ENCODE results near the gene PDGFC.

PDGFC gene

DNA sequence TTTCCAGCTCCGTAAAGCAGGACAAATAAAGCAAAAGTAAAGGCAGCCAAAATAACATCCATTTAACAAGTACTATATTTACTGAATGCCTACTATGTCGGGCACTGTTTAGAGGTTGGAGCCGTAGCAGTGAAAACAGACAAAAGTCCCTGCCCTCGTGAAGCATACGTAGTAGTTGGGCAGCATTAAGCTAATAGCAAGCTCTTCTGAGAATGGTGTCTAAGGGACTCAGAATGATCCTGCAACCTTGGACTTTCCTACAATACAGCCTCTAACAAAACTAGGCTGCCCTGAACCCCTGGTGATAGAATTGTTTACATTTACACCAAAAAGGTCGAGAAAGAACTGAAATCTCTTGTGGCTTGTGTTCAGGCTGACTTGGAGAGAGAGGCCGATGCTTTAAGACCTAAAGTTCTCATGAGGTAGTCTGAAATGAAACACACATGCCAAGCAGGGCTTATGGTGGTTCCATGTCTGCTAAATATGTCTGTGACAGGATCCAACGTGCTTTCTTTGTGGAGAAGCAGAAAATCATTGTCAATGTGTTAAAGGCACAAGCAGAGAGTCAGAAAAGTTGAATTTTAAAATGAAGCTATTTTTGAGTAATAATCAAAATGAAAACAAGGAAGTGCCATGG is 898 bp upstream of the PDGFC start:
- no peak for DNase-seq

DNA sequence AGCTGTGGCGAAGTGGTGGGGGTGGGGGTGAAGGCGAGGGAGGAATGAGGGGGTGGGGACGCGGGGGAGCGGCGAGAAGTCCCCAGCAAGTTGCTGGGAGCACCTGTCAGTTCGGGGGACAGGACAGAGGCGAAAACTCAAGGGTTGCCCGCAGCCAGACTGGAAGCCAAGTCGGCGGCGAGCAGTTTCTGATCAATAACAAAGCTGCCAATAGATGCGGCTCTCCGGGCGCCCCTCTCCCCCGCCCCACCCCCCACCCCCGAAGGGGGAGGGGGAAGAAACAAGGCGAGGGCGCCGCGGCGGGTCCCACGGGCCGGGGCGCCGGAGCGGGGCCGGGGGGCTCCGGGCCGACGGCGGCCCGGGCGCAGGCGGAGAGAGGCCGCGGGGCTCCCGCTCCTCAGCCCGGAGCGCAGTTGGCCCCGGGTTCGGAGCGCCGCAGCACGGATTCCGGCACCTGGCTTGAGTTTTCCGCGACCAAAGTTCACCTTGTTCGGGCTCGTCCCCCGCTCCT is 379 bp downstream of the PDGFC start:
- DNase-seq: no peak

DNA sequence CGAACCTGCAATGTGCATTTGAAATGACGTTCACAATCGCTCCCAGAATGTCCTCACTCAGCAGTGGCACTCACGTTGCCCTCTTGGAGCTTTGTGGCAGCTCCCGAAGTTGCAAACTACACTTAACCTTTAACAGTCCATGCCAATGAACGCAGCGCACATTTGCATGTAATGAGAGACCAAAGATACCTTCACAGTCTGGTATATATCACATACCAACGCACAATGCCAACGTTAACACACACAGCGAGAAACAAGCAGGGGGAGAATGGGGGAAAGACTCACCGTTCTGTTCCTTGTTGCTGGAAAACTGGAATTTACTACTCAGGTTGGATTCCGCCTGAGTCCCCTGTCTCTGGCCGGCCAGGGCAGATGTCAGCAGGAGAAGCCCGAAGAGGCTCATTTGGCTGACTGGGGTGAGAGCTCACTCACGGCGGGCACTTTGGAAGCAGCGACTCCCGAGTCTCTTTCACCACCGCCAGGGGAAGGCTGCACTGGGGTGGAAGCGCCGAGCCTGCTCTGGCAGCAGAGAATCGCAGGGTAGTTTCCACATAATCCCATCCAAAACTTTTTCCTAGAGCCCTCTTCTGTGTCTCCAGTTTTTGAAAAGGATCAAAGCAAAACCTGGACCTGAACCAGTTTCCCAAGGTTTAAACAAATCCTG is 966 bp downstream of the PDGFC start:
- peak; percentile 6 for DNase-seq

DNA sequence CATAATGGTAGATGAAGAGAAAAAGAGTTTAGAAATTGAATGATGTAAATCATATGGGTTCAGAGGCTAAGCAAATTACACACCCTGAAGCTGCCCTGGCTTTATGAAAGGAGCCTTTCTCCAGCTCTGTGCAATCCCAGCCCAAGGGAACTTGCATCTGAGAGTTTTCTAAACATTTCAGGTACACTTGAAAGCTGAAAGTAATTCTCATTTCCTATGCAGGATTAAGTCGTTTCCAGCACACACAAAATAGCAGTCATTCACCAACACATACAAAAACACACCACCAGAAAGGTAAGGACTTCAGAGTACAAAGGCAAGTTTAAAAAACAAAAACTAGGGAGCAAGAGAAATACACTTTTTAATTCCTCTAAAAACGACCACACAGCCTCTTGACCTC is 1.7 kb downstream of the PDGFC start:
- no peak for DNase-seq

DNA sequence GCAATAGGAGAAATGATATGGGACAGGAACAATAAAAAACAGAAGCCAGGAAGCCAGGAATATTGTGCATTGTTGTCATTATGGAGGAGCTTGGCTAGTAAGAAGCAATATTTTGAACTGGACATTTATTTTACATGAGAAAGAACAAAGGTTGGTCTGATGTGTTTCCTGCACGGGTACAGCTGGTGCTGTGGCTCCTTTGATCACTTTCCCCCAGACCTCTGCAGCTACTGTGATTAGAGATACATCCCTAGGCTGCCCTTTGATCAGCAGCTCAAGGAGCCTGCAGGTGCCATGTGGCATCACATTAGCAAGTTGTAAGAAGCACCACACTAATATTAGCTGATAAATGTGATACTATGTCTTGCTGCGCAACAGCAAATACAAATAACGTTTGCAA is 2.5 kb downstream of the PDGFC start:
- DNase-seq: no peak

DNA sequence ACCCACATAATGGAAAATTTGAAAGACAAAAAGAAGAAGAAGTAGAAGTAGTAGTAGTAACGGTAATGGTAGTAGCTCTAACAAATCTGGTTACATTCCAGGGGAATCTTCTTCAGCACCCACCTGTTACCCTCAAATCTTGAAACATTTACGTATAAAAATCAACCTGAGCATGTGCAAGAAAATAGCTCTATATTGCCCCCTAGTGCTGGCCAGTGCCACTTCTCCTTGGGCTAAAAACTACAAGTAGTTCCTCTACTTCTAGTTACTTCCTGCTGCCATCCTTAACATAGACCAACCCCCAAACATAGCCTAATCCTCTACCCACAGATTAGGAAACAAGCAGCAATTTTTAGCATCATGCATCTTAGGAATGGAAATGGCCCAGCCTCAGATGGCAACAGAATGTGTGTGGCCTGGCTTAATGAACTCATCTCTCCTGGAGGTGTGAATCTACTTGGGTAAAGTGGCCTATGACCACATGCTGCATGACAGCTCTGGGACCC is 3.1 kb downstream of the PDGFC start:
- DNase-seq: no peak

DNA sequence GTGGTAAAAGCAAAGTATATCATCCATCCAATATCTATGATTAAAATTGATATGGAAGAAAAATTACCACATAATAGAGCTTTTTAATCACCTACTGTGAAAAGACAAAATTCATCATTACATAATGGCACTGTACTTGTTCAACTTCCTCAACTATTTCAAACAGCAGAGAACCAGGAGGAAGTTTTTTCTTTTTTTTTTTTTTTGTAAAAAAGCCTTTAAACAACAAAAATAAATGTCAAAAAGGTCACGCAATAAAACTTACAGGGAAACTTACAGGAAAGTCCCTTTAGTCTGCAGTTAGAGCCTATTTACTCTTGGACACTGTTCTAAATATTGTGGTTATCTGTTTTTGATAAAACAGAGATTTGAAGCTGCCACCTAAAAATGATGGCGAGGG is 4.8 kb downstream of the PDGFC start:
- DNase-seq: no peak

DNA sequence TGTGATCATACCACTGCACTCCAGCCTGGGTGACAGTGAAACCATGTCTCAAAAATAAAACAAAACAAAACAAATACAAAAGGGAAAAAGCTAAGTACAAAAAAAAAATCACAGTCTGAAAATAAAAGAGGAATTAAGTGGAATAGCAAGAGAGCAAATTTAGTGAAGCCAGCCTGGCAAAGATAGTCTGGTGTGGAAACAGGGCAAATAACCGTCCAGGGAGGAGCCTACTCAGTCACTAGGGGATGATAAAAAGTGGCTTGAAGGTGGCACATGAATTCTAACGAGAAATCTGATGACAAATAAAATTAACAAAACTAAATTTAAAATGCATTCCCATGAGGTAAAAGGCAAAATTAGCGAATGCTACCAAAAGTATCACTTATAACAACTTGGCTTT is 8.2 kb downstream of the PDGFC start:
- no peak for DNase-seq

DNA sequence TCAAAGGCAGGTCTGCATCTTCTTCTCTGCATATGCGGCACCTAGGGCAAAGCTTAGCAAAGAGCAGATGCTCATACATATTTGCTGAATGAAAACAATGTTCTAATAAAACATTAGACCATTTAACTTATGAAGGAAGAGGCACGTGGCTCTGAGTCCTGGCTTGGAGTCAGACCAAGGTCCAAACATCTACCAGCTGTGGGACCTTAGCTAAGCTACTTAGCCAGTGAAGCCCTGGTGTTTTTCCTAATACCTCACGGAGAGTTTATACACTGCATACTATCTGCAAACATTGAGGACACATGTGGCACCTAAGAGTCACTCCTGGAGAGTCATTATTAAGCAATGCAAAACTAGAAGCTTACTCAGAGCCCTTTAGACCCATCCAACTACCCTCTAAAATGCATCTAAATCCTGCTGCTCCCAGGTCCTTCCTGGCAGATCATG is 9.0 kb downstream of the PDGFC start:
- no peak for DNase-seq

DNA sequence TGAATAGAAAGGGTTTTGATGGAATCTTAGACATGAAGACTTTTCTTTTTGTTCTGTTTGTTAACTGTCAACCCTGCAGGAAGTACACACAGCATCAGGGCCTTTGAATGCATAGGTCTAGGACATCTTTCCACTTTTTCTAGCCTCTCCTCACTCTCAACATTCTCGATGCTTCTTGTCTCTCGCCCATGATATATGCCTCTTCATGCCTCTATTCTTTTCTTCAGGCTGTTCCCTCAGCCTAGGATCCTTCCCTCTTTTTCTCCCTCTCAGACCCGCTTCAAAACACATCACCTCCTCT is 9.6 kb downstream of the PDGFC start:
- no peak for DNase-seq

DNA sequence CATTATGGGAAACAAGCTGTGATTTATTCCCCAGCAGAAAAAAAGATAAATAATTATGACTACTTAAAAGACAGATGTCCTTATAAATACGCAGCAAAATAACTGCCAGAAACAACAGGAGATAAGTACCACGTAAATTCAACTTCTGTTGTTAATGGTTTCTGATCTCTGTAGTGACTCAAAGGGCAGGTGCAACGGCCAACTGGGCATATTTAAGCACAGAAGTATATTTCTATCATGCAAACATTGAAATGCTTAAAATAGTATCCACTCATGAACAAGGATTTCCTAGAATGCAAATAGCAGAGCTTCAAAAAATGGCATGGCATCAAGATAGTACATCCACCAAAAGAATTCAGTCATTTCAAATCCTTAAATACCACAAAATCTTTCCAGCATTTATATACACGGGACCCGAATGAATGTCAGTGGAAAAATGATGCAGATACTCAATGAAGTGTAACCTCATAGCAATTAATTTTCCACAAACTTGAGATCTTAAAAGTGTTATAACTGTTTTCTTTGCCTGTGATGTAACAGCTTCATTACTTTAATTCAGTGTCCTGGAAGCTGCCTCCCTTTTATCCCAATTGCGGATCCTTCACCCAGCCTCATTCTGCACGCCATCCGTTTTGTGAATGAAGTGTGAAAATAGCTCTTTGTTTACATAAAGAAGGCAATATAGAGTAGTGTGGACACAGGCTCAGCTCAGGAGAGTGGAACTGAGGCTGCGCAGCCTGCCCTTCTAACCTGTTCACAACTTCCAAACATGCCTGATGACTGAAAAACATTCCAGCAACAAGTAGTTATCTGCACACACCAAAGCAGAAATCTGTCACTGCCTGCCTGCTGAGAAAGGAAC is 10.2 kb downstream of the PDGFC start:
- no peak for DNase-seq

DNA sequence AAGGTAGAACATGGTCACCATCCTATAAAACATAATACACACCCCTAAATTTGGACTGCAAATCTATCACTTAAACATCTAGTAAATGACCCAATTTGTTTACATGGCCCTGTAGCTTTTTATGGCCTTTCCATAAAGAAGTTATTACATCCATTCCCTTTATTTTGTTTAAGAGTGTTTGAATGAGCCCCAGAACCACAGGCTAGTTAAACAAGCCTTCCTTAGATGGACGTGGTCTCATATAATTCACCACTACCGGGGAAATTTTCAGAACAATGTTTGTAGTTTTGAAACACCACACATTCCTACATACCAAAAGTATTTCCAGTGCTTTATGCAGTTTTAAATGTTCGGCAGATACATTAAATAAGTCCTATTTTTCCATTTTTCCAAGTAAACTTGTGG is 12.3 kb downstream of the PDGFC start:
- no peak for DNase-seq

DNA sequence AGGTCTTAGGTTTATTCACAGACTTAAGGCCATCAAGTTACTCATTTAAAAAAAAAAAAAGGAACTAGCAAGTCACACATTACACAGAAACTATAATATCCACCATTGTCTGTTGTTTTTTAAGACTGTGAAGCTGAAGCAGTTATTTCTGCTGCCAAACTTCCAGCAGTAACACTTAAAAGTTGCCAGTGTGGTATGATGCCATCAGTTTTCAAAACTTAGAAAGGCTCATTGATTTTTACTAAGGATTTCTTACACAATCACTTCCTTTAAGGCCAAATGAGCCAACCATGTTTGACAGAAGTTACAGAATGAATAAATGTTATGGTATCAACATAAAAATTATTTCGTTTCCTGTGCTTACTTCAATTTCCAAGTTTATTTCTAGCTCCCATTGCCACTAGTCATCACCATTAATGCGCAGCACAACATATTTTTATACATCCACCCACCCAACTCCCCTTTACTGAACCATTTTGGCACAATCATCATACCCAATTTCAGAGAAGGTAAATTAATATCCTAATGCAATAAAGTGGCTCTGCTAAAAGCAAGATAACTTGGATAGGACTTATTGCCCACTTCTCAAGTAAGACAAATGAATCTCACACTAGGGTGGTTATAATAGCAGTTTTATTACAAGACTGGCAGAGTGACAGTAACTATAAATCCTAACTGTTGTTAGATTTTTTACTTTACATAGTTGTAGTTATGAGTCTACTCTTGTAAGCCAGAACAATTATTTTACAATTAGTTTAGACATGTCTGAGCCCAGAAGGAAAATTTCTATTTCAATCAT is 13.1 kb downstream of the PDGFC start:
- DNase-seq: no peak

DNA sequence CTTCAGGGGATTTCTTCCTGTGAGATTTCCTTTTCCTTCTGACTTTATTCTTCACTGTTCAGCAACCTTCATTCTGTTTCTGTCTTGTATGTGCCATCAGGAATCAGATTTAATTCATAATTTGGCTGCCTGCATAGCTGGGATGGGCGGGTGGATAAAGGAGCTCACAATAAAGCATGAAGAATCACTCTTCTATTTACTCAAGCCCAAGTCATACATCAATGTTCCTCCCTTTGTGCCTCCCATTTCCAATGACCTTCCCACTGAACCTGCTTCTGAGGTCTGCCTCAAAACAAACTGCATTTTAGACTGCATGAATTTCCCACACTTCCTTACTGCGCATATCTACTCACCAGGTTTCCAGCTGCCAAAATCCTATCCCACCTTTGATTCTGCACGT is 14.0 kb downstream of the PDGFC start:
- no peak for DNase-seq

DNA sequence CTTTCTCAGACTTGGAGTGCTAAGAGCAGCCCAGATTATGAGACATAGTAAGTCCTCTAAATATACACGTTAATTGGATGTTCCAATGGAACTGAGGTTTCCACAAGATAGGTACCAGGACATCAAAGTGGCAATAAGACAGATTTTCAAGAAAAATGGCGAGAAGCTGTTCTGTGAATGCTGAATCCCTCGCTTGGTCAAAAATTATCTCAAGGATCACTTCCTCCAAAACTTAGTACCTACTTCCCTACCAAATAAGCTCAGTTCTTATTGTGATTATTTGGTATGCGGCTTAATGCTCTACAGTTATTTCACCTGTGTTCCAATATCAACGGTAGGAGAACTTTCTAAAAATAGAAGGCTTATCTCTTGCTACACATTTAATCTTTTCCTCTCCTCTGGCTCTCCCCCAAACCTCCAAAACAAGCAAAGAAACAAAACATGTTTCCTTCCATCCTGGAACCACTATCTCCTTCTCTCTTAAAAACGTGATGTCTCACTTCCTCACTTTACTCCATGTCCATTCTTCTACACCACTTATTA is 14.7 kb downstream of the PDGFC start:
- no peak for DNase-seq

DNA sequence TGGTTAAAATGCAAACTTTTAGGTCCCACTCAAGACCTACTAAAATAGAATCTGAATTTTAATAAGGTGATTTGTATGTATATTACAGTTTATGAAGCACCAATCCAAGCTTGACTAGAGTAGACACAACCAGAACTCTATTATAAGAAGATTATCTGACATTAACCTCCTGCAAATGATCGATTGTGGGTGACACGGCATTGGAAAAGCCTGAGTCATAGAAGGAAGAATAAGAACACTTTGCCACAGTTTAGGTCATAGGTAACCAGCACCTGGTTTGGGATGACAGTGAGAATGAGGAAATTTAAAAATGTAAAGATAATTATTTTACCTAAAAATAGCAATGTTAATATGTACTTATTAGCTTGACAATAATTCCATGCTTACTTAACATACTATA is 15.2 kb downstream of the PDGFC start:
- no peak for DNase-seq

DNA sequence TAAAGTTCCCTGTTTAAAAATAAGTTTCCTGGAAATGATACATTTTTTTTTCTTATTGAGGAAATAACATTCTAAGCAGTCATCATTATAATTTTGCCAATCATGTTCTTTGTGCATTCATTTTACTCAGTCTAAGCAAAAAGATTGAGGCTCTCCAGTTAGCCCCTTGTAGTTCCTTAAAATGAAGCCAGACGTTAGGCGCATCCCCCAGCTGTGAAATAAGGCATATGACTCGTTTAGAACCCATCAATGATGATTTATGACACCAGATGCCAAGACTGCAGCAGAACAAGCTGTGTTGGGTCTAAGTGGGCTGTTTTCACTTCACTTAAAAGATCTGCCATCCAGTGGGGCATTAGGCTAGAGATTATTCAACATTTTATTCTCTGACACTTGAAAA is 17.0 kb downstream of the PDGFC start:
- no peak for DNase-seq

DNA sequence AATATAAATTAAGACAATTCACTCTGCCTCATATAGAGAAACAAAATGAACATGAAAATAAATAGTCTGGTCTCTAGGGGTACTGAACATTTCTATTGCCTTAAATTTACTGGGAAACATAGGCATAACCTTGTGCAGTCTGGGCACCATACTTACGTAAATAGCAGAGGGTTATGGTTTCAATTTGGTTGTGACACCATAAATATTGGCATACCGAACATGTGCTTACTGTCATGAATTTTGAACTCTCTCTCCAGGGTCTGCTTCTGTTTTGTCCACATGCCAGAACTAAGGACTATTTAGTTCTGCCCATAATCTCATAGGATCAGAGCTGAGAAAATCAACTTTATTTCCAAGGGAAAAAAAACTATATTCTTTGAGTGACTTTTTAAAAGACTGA is 17.6 kb downstream of the PDGFC start:
- no peak for DNase-seq

DNA sequence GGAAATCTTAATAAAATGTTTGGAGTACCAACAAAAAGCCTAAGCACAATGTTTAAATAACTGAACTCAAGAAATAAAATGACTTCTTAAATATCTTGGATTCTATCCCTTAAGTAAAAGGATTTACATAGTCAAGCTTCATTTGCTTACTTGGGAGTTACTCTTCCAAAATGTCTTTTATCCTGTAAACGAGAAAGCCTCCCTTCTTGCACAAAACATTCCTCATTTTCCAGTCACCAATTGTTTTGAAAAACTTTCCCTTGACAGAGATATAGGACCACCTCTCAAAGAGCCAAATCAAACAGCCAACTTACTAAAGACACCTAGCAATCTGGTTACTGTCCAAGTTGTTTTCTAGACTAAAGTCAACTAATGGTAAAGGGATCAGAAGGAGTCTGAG is 18.6 kb downstream of the PDGFC start:
- no peak for DNase-seq

DNA sequence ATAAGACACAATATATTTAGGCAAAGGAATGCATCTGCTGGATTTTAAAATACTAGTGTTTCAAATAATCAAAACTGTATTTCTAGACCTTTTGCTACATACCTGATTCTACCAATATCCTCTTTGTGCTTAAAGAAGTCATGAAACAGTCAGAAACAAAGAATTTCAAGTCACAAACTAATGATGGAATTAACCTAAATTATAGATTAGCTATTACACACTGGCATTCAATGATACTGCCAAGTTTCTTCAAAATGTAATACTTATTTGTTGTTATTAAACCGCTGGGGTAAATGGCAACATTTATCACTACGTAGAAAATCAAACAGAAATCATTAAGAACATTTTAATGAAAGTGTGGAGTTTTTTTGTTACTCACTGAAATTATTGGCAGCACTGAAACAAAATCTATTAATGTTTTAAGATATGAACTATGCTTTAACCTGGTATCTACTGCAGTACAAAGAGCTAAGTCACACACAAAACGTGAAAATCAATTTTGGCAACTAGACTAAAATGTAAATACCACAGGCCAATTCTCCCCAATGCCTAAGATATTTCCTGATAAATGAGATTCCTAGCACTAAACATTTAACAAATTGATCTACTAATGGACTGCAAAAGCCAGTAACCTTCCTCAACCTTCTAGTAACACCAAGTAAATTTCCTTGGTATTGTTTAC is 19.4 kb downstream of the PDGFC start:
- no peak for DNase-seq

DNA sequence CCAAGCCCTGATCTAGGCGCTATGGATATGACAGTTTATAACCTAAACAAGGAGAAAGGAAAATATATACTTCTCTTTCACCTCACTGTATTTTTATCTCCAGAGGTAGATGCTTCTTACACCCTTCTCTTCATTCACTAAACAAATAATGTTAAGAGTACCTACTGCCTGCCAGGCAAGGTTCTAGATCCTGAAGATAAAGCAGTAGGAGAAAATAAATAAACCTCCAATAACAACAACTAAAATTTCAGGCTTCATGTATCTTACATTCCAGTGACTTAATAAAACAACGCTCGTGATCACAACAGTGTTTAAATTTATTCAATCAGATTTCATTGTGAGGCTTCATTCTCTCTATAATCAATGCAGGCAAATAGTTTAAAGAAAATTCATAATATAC is 20.7 kb downstream of the PDGFC start:
- DNase-seq: no peak

DNA sequence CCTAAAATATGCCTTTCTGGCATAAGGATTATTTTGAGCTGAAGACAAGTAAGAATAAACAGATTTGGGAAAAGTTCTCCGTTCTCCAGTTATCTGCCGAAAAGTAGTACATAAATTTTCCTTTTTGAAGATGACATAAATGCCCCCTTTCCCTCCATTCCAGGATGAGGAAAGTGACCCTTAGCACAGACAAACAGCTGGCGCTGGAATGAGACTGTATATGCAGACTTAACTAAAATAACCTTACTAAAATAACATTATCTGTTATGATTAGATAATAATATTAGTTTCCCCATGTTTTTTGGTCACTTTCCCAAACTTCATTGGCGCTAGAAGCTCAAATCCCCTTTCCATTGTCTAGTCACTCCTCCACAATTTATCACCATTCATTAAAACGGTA is 21.5 kb downstream of the PDGFC start:
- no peak for DNase-seq
